ENCODE data around the gene PIP4K2A.

DNA sequence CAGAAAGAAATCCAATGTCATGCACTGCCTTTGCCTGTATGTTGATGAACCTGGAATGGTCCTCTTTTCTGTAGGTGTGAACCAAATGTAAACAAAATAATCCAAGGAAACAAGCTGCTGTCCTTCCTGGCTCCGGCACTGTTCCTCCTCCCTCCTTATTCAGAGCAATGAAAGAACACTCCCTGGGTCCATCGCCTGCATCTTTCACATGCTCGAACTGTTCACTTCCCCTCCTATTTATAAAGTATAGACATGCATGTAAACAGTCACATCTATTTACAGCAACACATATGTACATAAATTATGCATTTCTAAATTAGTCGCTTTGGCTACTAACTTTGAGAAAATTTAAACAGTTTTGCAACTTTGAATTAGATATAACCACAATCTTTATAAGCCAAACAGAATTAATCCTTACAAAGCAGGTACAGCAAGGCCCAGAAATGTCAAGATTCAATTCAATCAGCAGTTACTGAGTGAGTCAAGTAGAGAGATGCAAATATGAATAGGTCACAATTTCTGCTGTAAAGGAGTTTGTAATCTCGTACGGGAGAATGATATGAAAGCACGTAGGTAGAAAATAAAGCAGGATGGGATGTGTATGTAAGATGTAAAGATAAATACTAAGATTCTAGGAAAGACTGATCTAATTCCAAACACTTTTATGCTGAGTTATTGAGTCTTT lies 162.6 kb downstream of the PIP4K2A start:
- TF ChIP-seq EZH2 (IDR thresholded peaks at IDR 0.05; ENCODE audit: borderline replicate concordance) (no peak), EZH2phosphoT487 (IDR thresholded peaks at IDR 0.05; ENCODE audit: low read depth, severe bottlenecking, unreplicated experiment) (no peak)
- TF ChIP-seq, protein P1, sequence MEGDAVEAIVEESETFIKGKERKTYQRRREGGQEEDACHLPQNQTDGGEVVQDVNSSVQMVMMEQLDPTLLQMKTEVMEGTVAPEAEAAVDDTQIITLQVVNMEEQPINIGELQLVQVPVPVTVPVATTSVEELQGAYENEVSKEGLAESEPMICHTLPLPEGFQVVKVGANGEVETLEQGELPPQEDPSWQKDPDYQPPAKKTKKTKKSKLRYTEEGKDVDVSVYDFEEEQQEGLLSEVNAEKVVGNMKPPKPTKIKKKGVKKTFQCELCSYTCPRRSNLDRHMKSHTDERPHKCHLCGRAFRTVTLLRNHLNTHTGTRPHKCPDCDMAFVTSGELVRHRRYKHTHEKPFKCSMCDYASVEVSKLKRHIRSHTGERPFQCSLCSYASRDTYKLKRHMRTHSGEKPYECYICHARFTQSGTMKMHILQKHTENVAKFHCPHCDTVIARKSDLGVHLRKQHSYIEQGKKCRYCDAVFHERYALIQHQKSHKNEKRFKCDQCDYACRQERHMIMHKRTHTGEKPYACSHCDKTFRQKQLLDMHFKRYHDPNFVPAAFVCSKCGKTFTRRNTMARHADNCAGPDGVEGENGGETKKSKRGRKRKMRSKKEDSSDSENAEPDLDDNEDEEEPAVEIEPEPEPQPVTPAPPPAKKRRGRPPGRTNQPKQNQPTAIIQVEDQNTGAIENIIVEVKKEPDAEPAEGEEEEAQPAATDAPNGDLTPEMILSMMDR (IDR thresholded peaks at IDR 0.05; ENCODE audit: poor library complexity) = no peak
